ENCODE results near the gene CCDC157.

Gene CCDC157

DNA sequence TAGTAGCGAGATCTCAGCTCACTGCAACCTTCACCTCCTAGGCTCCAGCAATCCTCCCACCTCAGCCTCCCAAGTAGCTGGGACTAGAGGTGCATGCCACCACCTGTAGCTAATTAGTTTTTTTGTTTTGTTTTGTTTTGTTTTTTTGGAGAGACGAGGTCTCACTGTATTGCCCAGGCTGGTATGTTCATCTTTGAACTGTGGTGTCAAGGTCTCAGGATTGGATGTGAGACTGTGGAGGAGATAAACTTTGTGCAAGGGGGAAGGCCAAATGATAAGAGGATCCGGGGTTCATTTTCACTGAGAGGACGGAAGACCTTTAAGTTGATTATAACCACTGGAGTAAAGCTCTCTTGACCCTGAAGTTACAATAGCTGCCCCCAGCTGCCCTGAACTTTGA, 48.9 kb downstream of the CCDC157 start:
- no peak overlapping the region for H3K27ac ChIP-seq
- no peak for DNase-seq (ENCODE audit: low read depth, low spot score)

- H3K27ac ChIP-seq: no peak overlapping the region
- DNase-seq (ENCODE audit: low read depth, low spot score): no peak
Observed at GRCh38 chr22:30406400-30406799, 49.6 kb downstream of the CCDC157 start.

DNA sequence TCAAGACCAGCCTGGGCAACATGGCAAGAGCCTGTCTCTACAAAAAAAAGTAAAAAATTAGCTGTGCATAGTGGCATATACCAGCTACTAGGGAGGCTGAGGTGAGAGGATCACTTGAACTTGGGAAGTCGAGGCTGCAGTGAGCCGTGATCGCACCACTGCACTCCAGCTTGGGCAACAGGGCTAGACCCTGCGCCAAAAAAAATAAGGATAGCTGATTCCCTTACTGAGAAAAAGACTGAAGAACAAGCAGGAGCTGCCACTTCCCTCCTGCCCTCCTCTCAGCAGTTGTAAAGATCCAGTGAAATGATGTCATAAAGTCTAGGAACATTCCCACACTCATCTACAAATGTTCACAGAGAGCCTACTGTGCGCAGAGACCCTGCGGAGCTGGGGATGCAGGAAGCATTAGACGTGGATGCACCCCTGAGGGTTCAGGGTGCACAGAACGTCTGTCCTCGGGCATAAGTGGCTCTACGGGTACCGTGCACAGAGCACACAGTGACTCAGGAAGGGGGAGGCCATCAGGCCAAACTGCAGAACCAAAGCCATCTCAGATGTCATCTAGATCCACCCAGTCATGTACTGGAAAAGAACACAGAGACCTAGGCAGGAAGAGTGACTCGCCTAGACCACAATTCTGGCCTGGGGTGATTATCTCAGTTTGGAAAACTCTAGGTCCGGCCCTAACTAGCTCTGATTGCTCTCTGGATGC, 51.7 kb downstream of the CCDC157 start:
- DNase-seq (ENCODE audit: low read depth, low spot score): no peak
- H3K27ac ChIP-seq: peak overlapping the region; percentile 76

- H3K27ac ChIP-seq: peak overlapping the region; percentile 76
Observed at GRCh38 chr22:30411780-30412179, 55.0 kb downstream of the CCDC157 start.

DNA sequence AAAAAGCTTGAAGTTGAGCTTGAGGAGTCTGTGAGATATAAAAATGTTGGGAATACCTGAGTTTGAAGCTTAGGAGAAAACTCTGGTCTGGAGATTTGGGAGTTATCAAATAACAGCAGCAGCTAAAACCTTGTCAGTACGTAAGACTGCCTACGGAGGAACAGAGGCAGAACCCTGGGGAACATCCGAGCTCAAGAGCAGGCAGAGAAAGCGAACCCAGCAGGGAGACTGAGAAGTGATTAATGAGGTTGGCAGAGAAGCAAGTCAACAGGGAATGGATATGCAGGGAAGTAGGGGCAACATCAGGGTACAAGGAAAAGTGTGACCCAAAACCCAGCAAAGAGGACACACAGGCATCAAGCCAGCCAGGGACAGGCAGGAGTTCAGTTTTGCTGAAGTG, 56.2 kb downstream of the CCDC157 start:
- H3K27ac ChIP-seq: peak overlapping the region; percentile 76
- DNase-seq (ENCODE audit: low read depth, low spot score): no peak

More at GRCh38 chr22:30411780-30412179, 55.0 kb downstream of the CCDC157 start:
- peak; percentile 84 for DNase-seq (ENCODE audit: low read depth, low spot score)

DNA sequence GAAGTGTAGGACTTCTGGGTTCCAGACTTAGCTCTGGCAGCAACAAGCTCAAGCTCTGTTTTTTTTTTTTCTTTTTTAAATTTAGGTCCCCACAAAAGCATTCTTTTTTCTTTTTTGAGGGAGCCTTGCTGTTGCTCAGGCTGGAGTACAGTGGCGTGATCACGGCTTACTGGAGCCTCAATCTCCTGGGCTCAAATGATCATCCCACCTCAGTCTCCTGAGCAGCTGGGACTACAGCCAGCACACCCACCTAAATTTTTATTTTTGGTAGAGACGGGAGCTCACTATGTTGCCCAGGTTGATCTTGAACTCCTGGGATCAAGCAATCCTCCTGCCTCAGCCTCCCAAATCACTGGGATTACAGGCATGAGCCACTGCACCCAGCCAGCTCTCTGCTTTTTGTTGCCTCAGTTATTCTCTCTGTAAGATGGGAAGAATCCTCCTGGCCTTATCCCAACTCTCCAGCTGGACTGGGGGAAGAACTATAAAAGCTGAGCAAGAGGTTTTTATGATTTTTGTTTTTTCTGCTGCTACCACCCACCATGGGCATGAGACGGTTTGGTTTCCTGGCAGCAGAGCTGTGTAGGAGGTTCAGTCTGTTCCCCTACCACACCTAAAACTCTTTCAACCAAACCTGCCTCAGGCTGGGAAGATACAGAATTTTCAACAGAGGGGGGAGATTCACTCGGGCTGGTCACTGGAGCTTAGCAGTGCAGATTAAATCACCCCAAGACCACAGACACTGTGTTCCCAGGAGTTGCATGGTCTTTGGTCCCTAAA, 57.1 kb downstream of the CCDC157 start:
- no peak for DNase-seq (ENCODE audit: low read depth, low spot score)
- H3K27ac ChIP-seq: peak overlapping the region; percentile 99

GRCh38 chr22:30414525-30415047, 57.8 kb downstream of the CCDC157 start:
- H3K27ac ChIP-seq: peak overlapping the region; percentile 99
- no peak for DNase-seq (ENCODE audit: low read depth, low spot score)

DNA sequence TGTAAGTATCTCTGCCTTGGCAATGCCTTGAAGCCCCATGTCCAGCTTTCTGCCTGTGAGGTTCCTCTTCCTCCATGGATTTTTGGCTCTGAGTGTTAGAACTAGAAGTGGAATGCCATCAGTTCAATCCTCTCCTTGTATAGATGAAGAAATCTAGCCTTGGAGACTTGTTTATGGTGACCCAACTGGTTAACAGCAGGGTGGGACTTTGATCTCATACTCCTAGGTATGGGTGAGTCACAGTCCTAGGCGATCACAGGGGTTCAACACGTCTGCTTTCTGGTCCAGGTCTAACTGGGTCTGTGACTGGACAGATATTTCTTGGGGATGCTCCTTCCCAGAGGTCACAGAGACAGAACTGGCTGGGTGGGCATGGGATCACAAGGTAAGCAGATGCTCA, 59.6 kb downstream of the CCDC157 start:
- DNase-seq (ENCODE audit: low read depth, low spot score): no peak
- peak overlapping the region; percentile 99 for H3K27ac ChIP-seq

DNA sequence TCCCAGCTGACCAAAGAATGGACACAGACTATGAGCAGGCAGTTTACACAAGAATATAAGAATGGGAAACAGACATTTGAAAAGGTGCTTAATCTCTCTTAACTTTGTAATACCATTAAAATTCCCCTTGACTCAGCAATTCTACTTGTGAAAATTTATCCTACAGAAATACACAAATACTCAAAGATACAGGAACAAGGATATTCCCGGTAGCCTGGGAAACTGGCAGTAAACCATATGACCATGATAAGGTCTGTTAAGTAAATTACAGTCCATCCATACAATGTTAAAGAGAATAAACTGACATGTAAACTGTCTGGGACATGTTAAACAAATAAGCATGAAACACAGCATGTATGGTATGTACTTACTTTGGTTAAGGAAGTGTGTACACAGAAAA, 60.0 kb downstream of the CCDC157 start:
- DNase-seq (ENCODE audit: low read depth, low spot score): no peak

GRCh38 chr22:30420347-30421125, 63.7 kb downstream of the CCDC157 start:
- no peak for DNase-seq (ENCODE audit: low read depth, low spot score)
- peak overlapping the region; percentile 99 for H3K27ac ChIP-seq

More for the DNA sequence above, 60.0 kb downstream of the CCDC157 start:
- H3K27ac ChIP-seq: peak overlapping the region; percentile 99

DNA sequence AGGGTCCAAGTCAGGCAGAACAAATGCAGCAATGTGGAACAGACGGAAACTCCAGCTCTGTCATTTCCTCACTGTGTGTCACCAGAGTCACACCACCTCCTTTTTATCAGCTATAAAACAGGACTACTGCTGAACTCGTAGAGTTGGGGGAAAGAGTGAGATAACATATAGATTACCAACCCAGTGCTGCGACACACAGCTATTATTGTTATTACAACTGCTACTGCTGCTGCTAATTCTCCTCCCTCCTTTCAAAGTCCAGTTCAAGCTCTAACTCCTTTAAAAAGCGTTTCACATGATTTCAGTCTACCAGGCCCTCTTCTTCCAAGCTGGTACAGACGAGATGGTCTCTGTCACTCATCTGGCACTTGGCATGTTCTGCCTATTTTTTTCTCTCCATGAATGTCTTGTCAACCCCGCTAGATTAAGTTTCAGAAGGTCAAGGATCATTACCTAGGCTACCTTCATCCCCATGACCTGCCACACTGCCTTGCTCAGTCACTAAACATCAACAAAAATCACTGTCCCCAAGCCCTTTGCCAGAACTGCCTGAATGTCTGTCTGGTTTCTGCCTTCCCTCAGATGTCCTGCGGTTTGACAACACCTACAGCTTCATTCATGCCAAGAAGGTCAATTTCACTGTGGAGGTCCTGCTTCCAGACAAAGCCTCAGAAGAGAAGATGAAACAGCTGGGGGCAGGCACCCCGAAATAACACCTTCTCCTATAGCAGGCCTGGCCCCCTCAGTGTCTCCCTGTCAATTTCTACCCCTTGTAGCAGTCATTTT, 65.1 kb downstream of the CCDC157 start:
- H3K27ac ChIP-seq: peak overlapping the region; percentile 99
- no peak for DNase-seq (ENCODE audit: low read depth, low spot score)

GRCh38 chr22:30422481-30423300, 65.9 kb downstream of the CCDC157 start:
- peak; percentile 81 for DNase-seq (ENCODE audit: low read depth, low spot score)
- H3K27ac ChIP-seq: peak overlapping the region; percentile 99

DNA sequence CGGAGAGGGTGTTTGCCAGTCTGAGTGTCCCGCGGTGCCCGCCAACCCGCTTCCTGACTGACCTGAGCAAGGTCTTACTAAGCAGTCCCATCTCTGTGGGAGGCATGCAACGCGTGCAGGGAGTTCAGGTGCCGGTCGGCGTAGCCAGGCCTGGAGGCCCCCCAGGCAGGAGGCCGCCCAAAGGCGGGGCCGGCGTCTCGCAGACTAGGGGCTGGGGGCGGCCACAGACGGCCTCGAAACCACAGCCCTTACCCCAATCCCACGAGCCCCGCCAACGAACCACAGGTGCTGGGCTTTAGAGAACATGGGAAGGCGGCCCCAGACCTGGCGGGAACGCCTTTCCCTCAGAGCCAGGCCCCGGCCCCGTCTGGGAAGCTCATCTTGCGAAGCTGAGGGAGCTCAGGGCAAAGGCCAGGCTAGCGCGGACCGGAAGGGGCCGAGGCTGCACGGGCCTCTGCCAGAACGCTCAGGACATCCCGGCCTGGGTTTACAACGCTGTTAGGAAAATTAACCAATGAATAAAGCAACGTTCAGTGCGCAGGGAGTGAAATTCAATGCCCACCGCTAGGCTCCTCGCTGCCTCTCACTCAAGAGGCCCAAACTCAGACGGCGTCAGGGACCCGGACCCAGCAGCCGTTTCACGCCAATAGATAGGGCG, 66.6 kb downstream of the CCDC157 start:
- H3K27ac ChIP-seq: peak overlapping the region; percentile 99
- DNase-seq (ENCODE audit: low read depth, low spot score): no peak

DNA sequence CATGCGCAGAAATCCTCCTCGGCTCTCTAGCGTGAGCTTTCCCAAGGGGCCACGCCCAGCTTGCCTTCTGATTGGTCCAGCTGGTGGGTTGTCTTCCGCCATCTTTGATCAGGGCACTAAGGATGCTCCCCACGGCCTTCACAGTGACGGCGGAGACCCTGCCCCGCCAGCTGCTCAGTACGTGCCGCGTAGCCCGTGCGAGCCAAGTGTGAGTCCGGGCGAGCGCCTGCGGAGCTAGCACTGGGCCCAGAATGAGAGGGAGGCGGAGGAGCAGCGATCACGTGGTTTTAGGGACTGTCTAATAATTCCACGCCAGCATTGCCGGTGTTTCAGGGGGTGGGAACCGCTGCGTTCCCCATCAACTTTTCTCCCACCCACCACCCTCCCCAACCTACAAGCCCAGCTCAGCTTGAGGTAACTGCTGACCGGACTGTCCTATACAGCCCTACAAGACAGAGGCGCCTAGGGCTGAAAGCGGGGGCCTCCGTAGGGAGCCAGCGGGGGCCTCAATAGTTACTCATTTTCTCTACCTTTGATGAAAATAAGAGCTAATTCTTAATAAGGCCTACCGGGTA, 67.2 kb downstream of the CCDC157 start:
- peak; percentile 97 for DNase-seq (ENCODE audit: low read depth, low spot score)

GRCh38 chr22:30424534-30425326, 67.9 kb downstream of the CCDC157 start:
- no peak for DNase-seq (ENCODE audit: low read depth, low spot score)
- H3K27ac ChIP-seq: peak overlapping the region; percentile 99

More for the DNA sequence above, 67.2 kb downstream of the CCDC157 start:
- H3K27ac ChIP-seq: peak overlapping the region; percentile 99

- peak overlapping the region; percentile 99 for H3K27ac ChIP-seq
- no peak for DNase-seq (ENCODE audit: low read depth, low spot score)
Observed at GRCh38 chr22:30425327-30425615, 68.5 kb downstream of the CCDC157 start.

GRCh38 chr22:30425616-30426387, 69.0 kb downstream of the CCDC157 start, which contains the start of gene MTFP1:
Gene MTFP1 (plus strand): TSS chr22:30425768. CDS start chr22:30425880, 112 bp downstream.
- no peak for DNase-seq (ENCODE audit: low read depth, low spot score)
- peak within 1 kb of the TSS; percentile 99 for H3K27ac ChIP-seq

Data from epithelial cell of prostate (primary cell).